Astrocyte of the hippocampus (primary cell): Measurements from ENCODE around the gene TECTB.

Experiments used
- DNase-seq: peaks from one replicate; pipeline ENCODE4 v3.0.0; 2011; ENCODE audit warnings: low read depth, low spot score

Gene TECTB

DNA sequence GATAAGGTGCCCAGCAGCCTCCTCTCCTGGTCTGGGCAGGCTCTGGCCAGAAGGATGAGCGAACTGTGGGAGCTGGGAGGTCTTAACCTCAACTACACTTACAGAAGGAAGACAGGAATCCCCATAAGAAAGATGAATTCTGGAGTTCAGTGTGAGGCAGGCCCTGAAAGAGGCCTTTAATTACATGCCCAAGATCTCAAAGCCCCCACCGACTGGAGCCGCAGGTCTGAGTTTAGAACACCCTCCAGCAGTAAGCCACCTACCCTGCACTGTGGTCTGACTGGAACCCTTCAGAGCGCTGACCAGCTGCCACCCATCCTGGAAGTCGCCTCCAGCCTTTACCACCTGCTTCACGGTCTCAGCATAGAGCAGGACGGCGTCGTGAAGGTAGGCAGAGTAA lies 62.5 kb downstream of the TECTB start:
- DNase-seq: no peak

GRCh38 chr10:112346774-112347173 lies 63.6 kb downstream of the TECTB start:
- DNase-seq: no peak

GRCh38 chr10:112347709-112348671 lies 64.8 kb downstream of the TECTB start:
- DNase-seq: no peak

DNA sequence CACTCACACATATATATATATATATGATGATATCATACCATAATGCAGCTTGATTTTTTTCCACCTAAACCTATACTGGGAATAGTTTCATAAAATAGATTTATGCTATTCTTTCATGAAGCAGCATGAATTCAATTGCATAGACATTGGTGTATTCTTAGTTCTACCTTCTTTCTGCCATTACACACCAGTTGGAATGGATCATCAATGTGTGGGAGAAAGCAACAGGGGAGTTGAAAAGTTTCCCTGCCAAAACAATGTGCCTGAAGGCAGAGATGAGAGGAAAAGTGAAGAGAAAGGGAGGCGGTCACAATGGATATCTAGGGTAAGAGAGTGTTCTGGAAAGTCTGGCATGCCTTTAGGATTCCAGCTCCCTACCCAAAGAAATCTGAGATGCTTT lies 65.6 kb downstream of the TECTB start:
- DNase-seq: no peak

- DNase-seq: no peak
Observed at GRCh38 chr10:112349521-112350085, 66.4 kb downstream of the TECTB start.

GRCh38 chr10:112351146-112351545 lies 67.9 kb downstream of the TECTB start:
- DNase-seq: no peak

DNA sequence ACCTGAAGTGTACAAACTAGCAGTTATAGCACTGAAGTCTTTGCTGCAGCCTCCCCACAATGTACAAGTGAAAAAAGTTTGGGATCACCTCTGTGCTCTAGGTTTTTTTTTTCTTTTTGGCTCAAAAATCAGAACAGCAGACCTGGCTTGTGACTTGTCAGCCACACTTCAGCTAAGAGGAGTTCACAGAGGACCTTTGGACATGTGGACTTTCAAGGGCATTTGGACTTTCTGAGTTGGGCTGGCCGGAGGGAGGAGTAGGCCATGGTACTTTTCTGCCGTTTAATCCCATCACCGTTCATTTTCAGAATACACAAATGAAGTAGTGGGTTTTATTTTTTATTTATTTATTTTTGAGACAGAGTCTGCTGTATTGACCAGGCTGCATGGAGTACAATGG lies 68.8 kb downstream of the TECTB start:
- DNase-seq: no peak

GRCh38 chr10:112353046-112353445 lies 69.8 kb downstream of the TECTB start:
- no peak for DNase-seq
